CD4-positive, alpha-beta T cell treated with Interleukin-12 subunit alpha and Interleukin-12 subunit beta, for 1 hour (primary cell): ENCODE data around the gene GALR1.
"Not testable (repeated sequence)": the region's sequence is repeated elsewhere in the genome, so short reads cannot be mapped to it uniquely, and the experiment has no call there.

Source experiments
- DNase-seq: peaks from one replicate; pipeline ENCODE4 v3.0.0-alpha.2; 2020

Gene GALR1

GRCh38 chr18:77250926-77251729 lies 1.5 kb downstream of the GALR1 start:
- no peak for DNase-seq

GRCh38 chr18:77251730-77252050 lies 2.0 kb downstream of the GALR1 start:
- no peak for DNase-seq

GRCh38 chr18:77254711-77255405 lies 5.2 kb downstream of the GALR1 start:
- no peak for DNase-seq

GRCh38 chr18:77255426-77256105 lies 5.9 kb downstream of the GALR1 start:
- no peak for DNase-seq

GRCh38 chr18:77262643-77263465 lies 13.2 kb downstream of the GALR1 start:
- no peak for DNase-seq

GRCh38 chr18:77263466-77263763 lies 13.8 kb downstream of the GALR1 start:
- DNase-seq, result no peak

GRCh38 chr18:77267969-77268368 lies 18.3 kb downstream of the GALR1 start:
- DNase-seq, result no peak

- no peak for DNase-seq
Measured at GRCh38 chr18:77268456-77268855, 18.8 kb downstream of the GALR1 start.

- DNase-seq, result no peak
Measured at GRCh38 chr18:77271576-77272481, 22.2 kb downstream of the GALR1 start.

- DNase-seq, result not testable (repeated sequence)
Measured at GRCh38 chr18:77290841-77291240, 41.2 kb downstream of the GALR1 start.

- DNase-seq, result no peak
Measured at GRCh38 chr18:77298172-77298571, 48.5 kb downstream of the GALR1 start.

GRCh38 chr18:77299706-77300105 lies 50.1 kb downstream of the GALR1 start:
- no peak for DNase-seq

GRCh38 chr18:77300579-77300978 lies 50.9 kb downstream of the GALR1 start:
- no peak for DNase-seq

GRCh38 chr18:77304268-77304667 lies 54.6 kb downstream of the GALR1 start:
- no peak for DNase-seq

- DNase-seq, result no peak
Measured at GRCh38 chr18:77305676-77306075, 56.0 kb downstream of the GALR1 start.

- no peak for DNase-seq
Measured at GRCh38 chr18:77308216-77308615, 58.6 kb downstream of the GALR1 start.

GRCh38 chr18:77314511-77314910 lies 64.9 kb downstream of the GALR1 start:
- DNase-seq, result no peak

- DNase-seq, result no peak
Measured at GRCh38 chr18:77314952-77315351, 65.3 kb downstream of the GALR1 start.

GRCh38 chr18:77316008-77316407 lies 66.4 kb downstream of the GALR1 start:
- no peak for DNase-seq

- no peak for DNase-seq
Measured at GRCh38 chr18:77316641-77317040, 67.0 kb downstream of the GALR1 start.

- DNase-seq, result no peak
Measured at GRCh38 chr18:77320971-77321559, 71.4 kb downstream of the GALR1 start.
